Motor neuron (in vitro differentiated cells): ENCODE results near the gene RASGRP2. TPM values are rescaled to one million over a fixed set of nuclear protein-coding genes. Genes with fewer than 3 reads are reported as not detected.
A peak's percentile ranks its signal among the peaks of the same experiment; 100 is the strongest.

ENCODE experiments used
- ATAC-seq, 8 experiments: fragments of 200-7000 bp; cut with Tn5 transposase; replicated peaks in 6 of 8; 2 replicates each; pipeline ENCODE4 v1.8.0; 2021; ENCODE audit warnings: mild to moderate bottlenecking in 8 of 8, moderate library complexity in 8 of 8
- H3K27ac ChIP-seq, 2 donors: fragments of 250-450 bp; sonication (Bioruptor Pico); 2 replicates each; pipeline ENCODE4 v1.9.0; 2021; ENCODE audit warnings: antibody characterized with exemption in 2 of 2, mild to moderate bottlenecking in 2 of 2, moderate library complexity in 1 of 2
- H3K4me1 ChIP-seq, 2 donors: fragments of 250-450 bp; sonication (Bioruptor Pico); replicated peaks in 1 of 2; 2 replicates each; pipeline ENCODE4 v1.6.1; 2021; ENCODE audit warnings: antibody characterized with exemption in 2 of 2, mild to moderate bottlenecking in 2 of 2, moderate library complexity in 1 of 2
- H3K4me3 ChIP-seq, 5 donors: fragments of 250-450 bp; sonication (Bioruptor Pico); 2 replicates each; pipeline ENCODE4 v1.9.0; 2021; ENCODE audit warnings: antibody characterized with exemption in 5 of 5, mild to moderate bottlenecking in 5 of 5, moderate library complexity in 4 of 5
- WGBS, 10 experiments: fragments of 450-650 bp; shearing (Covaris generic); methylation state at CpG; one replicate each; pipeline ENCODE4 v1.0.0; 2022; 5-methylcytosine and 5-hydroxymethylcytosine counted together
- in situ Hi-C, 9 experiments: fragments of 400-800 bp; cut with MboI; loops; one replicate each; pipeline ENCODE4 v1.15.0; 2021; ENCODE audit warnings: low sequenced_read_pairs in 9 of 9, low pct_unique_long_range_greater_than_20kb in 2 of 9; ENCODE audit not compliant: unreplicated experiment in 9 of 9
- total RNA-seq, 8 experiments: library from RNA; unstranded; fragments of 300-600 nt; gene quantifications; 2 replicates each; pipeline versions ENCODE4 v1.2.3 to v1.2.4, GENCODE V29; 2022

Gene RASGRP2
- total RNA-seq, 8 experiments from 2014 or later, result 0.63 to 5.5 (median 2.1) TPM

DNA sequence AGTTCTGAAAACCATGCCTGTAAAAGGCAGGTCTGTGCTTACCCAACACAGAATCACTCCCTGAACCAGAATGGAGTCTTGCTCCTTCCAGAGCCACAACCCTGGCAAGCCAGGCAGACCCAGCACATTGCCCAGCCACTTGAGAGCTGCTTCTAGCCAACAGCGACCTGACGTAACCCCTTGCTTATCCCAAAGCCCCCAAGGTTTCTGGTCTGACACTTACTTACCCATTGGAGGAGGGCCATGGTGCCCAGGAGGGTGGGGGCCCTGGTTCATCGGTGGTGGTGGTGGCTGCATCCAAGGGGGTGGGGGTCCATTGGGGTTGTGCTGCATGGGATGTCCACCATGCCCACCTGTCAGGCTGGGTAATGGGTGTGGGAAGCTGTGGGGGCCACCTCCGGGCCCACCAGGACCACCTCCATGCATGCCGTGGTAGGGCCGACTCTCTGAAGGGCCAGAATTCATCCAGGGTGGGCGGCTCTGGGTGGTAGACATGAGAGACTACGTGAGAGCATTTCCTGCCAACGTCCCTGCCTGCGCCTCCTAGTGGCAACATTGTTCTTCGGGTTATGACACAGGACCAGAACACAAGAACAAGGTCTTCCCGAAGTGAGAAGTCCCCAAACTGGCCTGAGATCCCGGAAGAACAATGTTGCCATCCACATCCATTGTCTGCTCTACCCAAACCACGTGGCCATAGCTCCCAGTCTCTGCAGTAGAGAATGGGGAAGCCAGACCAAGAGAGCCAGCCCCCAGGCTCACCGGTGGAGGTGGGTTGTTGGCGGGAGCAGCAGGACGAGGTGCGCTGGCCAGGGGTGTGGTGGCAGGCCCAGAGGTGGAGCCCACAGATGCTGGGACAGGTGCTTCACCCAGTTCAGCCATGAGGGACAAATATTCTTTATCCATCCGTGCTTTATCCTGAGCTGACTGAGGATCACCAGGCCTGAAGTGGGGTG is 23.7 kb upstream of the RASGRP2 start:
- Histone ChIP-seq H3K4me3 (no peak overlapping the region), H3K27ac (no peak overlapping the region), H3K4me1 (peaks cover 24 to 27% of the 10 kb centered on the region in 2 donors)
- WGBS, 10 experiments, result 0 to 100% (median 57%) methylated on average over 1 to 7 of the region's 19 CpGs; no CpG with 5 or more reads in 4 of the 10 experiments
- ATAC-seq, result peak in 6 of 8 experiments; percentile 8 to 60 (median 15)
- in situ Hi-C loops, result no loop called here

DNA sequence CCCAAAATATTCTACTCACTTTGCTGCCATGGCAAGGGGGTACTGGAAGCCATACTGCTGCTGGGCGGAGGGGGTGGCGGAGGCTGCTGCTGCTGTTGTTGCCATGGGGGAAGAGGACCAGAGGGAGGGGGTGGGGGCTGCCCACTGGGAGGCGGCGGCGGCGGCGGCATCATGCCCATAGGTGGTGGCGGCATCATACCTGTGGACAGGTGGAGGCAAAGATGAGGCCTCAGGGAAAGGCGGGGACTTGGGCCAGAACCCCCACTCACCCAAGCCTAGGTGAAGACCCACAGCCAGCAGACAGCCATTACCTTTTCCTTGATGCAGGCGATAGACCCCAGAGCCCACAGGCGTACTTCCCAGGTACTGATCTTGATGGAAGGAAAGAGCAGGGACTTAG is 22.9 kb upstream of the RASGRP2 start:
- no peak for ATAC-seq
- WGBS, 10 experiments, result 80 to 100% (median 100%) methylated on average over 1 to 2 of the region's 11 CpGs; no CpG with 5 or more reads in 6 of the 10 experiments
- Histone ChIP-seq H3K4me1 (peaks cover 31 to 34% of the 10 kb centered on the region in 2 donors), H3K27ac (no peak overlapping the region), H3K4me3 (no peak overlapping the region)
- in situ Hi-C loops, result no loop called here

DNA sequence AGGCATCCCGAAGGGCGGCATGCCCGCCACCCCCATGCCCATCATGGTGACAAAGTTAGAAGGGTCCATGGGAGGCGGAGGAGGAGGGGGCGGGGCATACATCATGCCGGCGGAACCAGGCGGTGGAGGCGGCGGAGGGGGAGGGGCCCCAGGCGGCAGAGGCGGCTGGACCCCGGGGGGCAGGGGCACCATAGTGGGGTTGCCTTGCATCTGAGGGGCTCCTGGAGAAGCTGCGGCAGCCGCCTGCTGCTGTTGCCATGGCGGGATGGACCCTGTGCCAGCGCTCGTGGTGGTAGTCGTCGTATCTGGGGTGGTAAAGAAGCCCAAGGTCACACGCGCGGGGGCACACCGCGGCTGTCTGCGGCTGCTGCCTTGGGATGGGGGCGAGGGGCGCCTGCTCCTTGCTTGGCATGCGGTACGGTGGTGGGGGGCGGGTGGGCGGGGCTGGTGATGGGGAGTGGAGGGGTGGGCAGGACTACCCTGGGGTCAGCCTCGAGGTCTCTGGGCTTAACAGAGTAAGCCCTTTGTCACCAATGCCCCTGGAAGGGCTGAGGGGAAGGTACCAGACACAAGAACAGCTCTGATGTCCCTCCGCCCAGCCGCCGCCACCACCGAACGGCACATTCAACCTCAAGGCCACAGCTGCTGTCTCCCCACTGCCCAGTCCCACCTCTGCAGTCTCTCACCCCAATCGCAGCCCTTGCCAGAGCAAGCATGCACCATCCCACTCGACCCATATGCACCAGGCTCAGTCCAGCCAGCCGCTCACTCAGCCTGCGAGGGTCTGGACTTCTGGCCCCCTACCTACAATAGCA is 22.1 kb upstream of the RASGRP2 start:
- 90% methylated on average over 2 of the region's 42 CpGs; no CpG with 5 or more reads in 9 of the 10 experiments for WGBS, 10 experiments
- peaks cover 37 to 38% of the 10 kb centered on the region in 2 donors for H3K4me1 ChIP-seq

DNA sequence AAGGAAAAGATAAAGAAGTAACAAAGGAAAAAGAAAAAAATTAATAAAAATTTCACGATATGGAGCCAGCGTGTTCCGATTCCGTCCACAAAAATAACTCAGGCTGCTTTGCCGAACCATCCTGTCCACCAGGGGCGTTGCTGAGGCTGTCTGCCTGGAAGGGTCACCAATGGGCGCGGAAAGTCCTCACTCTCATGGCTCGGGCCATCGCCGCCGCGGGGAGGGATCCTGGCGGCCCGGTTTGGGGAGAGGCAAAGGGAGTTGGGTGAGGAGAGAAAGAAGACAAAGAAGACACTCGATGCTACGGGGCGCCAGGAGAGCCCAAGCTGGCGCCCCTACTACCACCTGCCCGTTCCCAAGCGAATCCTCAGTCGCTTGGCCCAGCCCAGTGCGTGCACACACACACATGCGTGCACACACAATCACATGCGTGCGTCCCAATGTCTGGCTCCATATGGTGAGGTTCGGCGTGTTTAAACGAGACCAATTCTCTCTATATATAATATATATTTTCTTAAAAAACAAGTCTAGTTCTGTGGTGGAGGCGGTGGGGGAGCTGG is 21.4 kb upstream of the RASGRP2 start:
- peaks cover 42 to 44% of the 10 kb centered on the region in 2 donors for H3K4me1 ChIP-seq
- no peak for ATAC-seq
- no peak overlapping the region for H3K4me3 ChIP-seq
- H3K27ac ChIP-seq, result no peak overlapping the region
- in situ Hi-C loops, result no loop called here
- WGBS, 10 experiments, result 79 to 100% (median 86%) methylated on average over 1 to 17 of the region's 30 CpGs; no CpG with 5 or more reads in 3 of the 10 experiments

More for the DNA sequence above, 22.1 kb upstream of the RASGRP2 start:
- H3K27ac ChIP-seq, result no peak overlapping the region
- in situ Hi-C loops, result no loop called here
- H3K4me3 ChIP-seq, result no peak overlapping the region
- peak in 1 of 8 experiments; percentile 5 for ATAC-seq

DNA sequence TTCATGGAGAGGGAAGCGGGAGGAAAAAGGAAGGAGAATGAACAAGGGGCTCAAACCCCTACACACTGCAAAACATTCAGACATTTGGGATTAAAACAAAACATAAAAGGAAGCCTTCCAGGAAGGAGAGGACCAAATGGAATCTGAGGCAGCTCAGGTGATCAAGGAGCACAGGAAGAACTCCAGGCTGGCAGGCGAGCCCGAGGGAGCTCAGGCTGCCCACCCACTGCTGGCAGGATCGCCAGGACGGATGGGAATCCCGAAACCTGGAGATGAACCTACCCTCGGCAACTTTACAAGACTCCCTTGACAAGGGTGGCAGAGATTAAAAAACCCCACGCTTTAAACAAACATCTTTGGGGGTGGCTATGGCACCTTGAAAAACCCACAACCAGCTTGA is 20.8 kb upstream of the RASGRP2 start:
- in situ Hi-C loops, result no loop called here
- Histone ChIP-seq H3K4me3 (no peak overlapping the region), H3K4me1 (peaks cover 49 to 50% of the 10 kb centered on the region in 2 donors), H3K27ac (peak overlapping the region in 1 of 2 donors; percentile 15)
- ATAC-seq, result no peak
- 63 to 100% (median 84%) methylated on average over 1 to 7 of the region's 8 CpGs; no CpG with 5 or more reads in 1 of the 10 experiments for WGBS, 10 experiments

DNA sequence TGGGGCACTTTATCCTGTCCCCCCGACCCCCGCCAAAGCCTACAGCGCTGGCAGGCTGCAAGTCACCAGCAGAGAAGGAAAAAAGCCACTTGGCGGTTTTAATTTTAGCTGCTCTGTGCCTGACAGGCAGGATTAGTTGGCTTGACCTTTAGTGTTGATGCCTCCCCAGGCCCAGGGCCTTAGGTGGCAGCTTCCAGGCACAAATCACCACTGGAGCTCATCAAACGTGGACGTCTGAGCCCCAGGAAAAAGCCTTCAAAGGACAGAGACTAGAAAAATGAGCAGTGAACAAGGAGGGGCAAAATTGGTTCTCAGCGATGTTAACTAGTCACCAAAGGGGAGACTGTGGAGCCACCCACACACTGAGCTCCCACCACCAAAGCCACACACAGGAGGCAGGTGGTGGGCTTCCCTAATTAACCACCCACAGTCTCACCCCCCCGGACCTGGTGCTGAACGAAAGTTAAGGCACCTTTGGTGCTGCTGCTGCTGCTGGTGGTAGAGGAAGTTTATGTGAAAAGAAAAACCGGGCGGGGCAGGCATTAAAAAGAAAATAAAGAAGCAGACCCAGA is 20.2 kb upstream of the RASGRP2 start:
- no peak overlapping the region for H3K4me3 ChIP-seq
- H3K27ac ChIP-seq, result peak overlapping the region; percentile 48 to 63
- ATAC-seq, result no peak
- 11 to 81% (median 22%) methylated on average over 1 to 9 of the region's 11 CpGs; no CpG with 5 or more reads in 2 of the 10 experiments for WGBS, 10 experiments
- peaks cover 55 to 56% of the 10 kb centered on the region in 2 donors for H3K4me1 ChIP-seq
- in situ Hi-C loops, result no loop called here

DNA sequence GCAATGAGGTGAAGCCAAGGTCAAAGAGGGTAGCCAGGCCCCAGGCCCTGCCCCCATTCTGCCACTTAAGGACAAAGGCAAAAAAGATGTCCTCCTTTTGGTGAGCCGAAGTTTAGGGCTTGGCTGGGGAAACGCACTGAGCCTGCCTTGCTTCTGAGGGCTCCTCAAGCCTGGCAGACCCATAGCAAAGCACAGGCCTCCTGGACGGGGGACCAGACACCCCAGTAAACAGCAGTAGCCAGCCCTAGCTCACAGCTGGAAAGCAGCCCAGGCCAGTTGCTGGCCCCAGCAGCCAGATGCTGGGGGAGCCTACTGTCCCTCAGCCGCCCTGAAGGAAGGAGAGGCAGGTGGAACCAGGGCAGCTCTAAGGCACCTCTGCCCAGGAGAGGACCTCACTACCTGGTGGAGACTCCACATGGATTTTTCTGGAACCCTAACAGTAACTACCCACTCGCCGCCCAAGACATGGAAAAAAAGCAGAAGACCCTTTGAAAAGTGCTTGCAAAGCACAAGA is 19.6 kb upstream of the RASGRP2 start:
- no peak for ATAC-seq
- no peak overlapping the region for H3K4me3 ChIP-seq
- peak overlapping the region; percentile 48 to 63 for H3K27ac ChIP-seq
- in situ Hi-C loops, result no loop called here
- WGBS, 10 experiments, result 44 to 62% (median 60%) methylated on average over 1 to 2 of the region's 6 CpGs; no CpG with 5 or more reads in 6 of the 10 experiments
- H3K4me1 ChIP-seq, result peaks cover 57 to 59% of the 10 kb centered on the region in 2 donors

DNA sequence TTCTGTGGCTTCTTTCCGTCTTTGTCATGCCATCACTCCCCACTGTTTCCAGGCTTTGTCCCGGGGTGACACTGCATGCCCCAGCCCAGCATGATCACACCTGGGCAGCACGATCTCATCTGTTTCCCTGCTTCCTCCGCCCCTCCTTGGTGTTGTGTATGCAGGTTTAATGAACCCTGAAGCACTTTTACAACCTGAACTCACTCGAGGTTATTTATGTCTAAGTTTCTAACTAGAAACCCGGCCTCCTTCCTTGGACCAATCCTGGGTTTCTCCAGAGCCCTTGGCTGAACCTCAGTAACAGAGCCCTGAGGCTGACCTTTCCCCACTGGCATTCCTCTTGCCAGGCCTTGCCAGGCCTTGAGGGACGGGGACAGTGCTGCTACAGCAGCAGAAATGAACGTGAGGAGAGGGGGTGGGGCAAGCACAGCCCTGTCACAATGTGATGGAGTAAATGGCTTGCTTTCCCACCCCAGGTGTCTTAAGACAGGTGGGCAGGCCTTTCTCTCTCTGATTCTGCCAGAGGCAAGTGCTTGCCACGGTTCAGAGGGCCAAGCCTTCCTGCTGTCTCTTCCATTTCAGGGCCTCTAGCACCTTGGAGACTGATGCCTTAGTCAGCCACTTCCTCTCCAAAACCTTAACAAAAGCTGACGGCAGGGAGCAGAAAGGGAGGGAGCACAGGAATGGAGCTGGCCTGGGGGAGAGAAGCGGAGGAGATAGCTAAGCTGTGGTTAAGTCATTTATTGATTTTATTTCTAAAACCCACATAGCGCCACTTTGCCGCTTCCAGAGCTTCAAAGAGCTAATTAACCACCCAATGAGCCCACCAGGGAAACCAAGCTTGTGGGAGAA is 19.0 kb upstream of the RASGRP2 start:
- Histone ChIP-seq H3K27ac (peak overlapping the region; percentile 48 to 63), H3K4me1 (peaks cover 57 to 59% of the 10 kb centered on the region in 2 donors), H3K4me3 (no peak overlapping the region)
- in situ Hi-C loops, result no loop called here
- 0 to 100% (median 25%) methylated on average over 1 to 9 of the region's 13 CpGs for WGBS, 10 experiments
- peak in 4 of 8 experiments; percentile 2 to 40 (median 10) for ATAC-seq

DNA sequence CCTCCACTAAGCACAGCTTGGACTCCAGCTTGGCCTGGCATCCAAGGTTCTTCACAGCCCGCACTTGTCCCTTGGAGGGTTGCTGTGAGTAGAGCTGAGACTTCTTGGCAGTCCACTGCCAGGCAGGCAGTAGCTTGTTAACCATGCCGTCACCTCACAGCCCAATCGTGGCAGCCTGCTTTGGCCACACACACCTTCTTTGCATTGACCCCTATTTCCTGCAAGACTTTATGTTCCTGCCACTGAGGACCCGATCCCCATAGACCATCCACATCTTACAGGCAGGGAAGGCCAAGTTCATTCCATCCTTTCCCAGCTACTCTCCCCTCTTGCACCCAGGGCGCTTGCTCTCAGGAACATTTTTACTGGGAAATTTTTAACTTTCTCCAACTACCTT is 18.3 kb upstream of the RASGRP2 start:
- peaks cover 57 to 59% of the 10 kb centered on the region in 2 donors for H3K4me1 ChIP-seq
- in situ Hi-C loops, result no loop called here
- H3K4me3 ChIP-seq, result no peak overlapping the region
- 0 to 70% (median 50%) methylated on average over 1 to 2 of the region's 5 CpGs; no CpG with 5 or more reads in 3 of the 10 experiments for WGBS, 10 experiments
- peak overlapping the region; percentile 35 to 63 for H3K27ac ChIP-seq
- peak in 1 of 8 experiments; percentile 5 for ATAC-seq

DNA sequence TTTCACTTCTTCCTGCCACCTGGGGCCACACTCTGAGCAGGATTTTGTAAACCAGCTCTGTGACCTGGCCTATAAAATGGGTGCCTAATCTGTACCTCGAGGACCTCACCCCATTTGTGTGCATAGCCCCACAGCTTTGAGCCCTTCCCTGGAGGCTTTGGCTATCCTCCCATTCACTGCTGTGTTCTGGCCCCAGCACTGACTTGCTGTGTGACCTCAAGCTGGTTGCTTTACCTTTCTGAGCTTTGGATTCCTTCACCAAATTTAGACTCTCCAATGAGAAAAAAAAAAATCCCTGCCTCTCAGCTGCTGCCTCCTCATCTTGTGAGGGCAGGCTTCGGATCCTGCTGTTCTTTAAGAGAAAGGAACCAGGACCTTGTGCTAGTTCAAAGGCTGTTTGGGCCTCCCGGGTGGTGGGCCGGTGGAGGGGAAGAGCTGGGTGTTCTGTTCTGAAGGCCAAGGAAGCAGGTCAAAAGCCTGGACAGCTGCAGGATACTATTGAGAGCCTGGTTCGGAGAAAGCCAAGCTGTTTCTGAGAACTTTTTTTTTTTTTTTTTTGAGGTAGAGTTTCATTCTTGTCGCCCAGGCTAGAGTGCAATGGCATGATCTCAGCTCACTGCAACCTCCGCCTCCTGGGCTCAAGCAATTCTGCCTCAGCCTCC is 16.9 kb upstream of the RASGRP2 start:
- 57 to 94% (median 71%) methylated on average over 1 to 5 of the region's 7 CpGs; no CpG with 5 or more reads in 2 of the 10 experiments for WGBS, 10 experiments
- Histone ChIP-seq H3K27ac (peak overlapping the region in 1 of 2 donors; percentile 82), H3K4me3 (no peak overlapping the region), H3K4me1 (peaks cover 57 to 59% of the 10 kb centered on the region in 2 donors)
- peak in 1 of 8 experiments; percentile 1 for ATAC-seq
- in situ Hi-C loops, result no loop called here
